Esophagus muscularis mucosa (tissue), 4 donors: Measurements from ENCODE around the gene PSMB11. TPM values are rescaled to one million over a fixed set of nuclear protein-coding genes. Genes with fewer than 3 reads are reported as not detected.

Experiments used
- DNase-seq: peaks from one replicate; pipeline ENCODE4 v3.0.0-alpha.2; 2017; ENCODE audit errors: extremely low spot score
- H3K27ac ChIP-seq, 4 donors: fragments of 200-600 bp; sonication (generic); replicated peaks in 1 of 4; 1 replicate in 3 of 4; 2 replicates in 1 of 4; pipeline ENCODE4 v1.5.1; 2016 to 2019; ENCODE audit warnings: mild to moderate bottlenecking in 1 of 4
- H3K27me3 ChIP-seq, 4 donors: fragments of 200-600 bp; sonication (generic); one replicate each; pipeline versions ENCODE4 v1.5.1 to v1.6.0; 2016 to 2019
- H3K36me3 ChIP-seq, 4 donors: fragments of 200-600 bp; sonication (generic); one replicate each; pipeline ENCODE4 v1.5.1; 2016 to 2019
- H3K4me1 ChIP-seq, 4 donors: fragments of 200-600 bp; sonication (generic); one replicate each; pipeline ENCODE4 v1.5.1; 2016 to 2019
- H3K4me3 ChIP-seq, 4 donors: fragments of 200-600 bp; sonication (generic); 1 replicate in 2 of 4; 2 replicates in 2 of 4; pipeline ENCODE4 v1.5.1; 2016 to 2019; ENCODE audit warnings: mild to moderate bottlenecking in 4 of 4, moderate library complexity in 1 of 4
- H3K9me3 ChIP-seq, 4 donors: fragments of 200-600 bp; sonication (generic); 1 replicate in 3 of 4; 2 replicates in 1 of 4; pipeline ENCODE4 v1.5.1; 2016 to 2019
- CTCF ChIP-seq, 3 experiments: fragments of 200-600 bp in 2 of 3; fragments of 450-650 bp in 1 of 3; sonication (generic) in 2 of 3; IDR thresholded peaks; one replicate each; pipeline ENCODE4 v1.5.1; 2017 to 2019; ENCODE audit warnings: antibody characterized with exemption in 3 of 3, mild to moderate bottlenecking in 2 of 3, moderate library complexity in 1 of 3
- EP300 ChIP-seq: sonication (generic); formaldehyde crosslinking; IDR thresholded peaks from one replicate; pipeline ENCODE4 v1.6.1; 2017; ENCODE audit warnings: antibody characterized with exemption
- POLR2A ChIP-seq: fragments of 450-650 bp; IDR thresholded peaks from one replicate; pipeline ENCODE4 v1.6.1; 2017; ENCODE audit warnings: antibody characterized with exemption, moderate library complexity, mild to moderate bottlenecking, low read depth
- POLR2AphosphoS5 ChIP-seq, 2 donors: sonication (generic); formaldehyde crosslinking; IDR thresholded peaks; one replicate each; pipeline ENCODE4 v1.6.1; 2017; ENCODE audit warnings: antibody characterized with exemption in 2 of 2
- WGBS: methylation state at CpG from one replicate; pipeline ENCODE4 v1.1.5; 2018; 5-methylcytosine and 5-hydroxymethylcytosine counted together
- intact Hi-C: fragments of 100-400 bp; cut with DNase I; formaldehyde crosslinking; loops from one replicate; pipeline ENCODE4 v1.15.1; 2023
- total RNA-seq, 4 donors: library from RNA; depleted of rRNA; stranded (reverse); fragments of >200 nt; gene quantifications; one replicate each; pipeline versions ENCODE4 v1.1.0 to v1.2.1, GENCODE V29; 2016

PSMB11 gene
- total RNA-seq, 4 donors from 2014 or later = not detected

- Histone ChIP-seq H3K27ac (no peak overlapping the region), H3K4me1 (peaks cover 22 to 47% (median 46%) of the 10 kb centered on the region in 4 donors), H3K4me3 (no peak overlapping the region), H3K9me3 (no peaks in the 10 kb centered on the region), H3K27me3 (no peaks in the 10 kb centered on the region), H3K36me3 (peaks cover 27 to 71% (median 68%) of the 10 kb centered on the region in 4 donors)
- no peak for TF ChIP-seq CTCF (IDR thresholded peaks at IDR 0.05)
- TF ChIP-seq POLR2A = no peak
- no peak for TF ChIP-seq EP300
- no peak for TF ChIP-seq POLR2AphosphoS5 (IDR thresholded peaks at IDR 0.05)
- intact Hi-C loops = no loop called here
- WGBS = 80% methylated on average over 22 of the region's 23 CpGs
- DNase-seq = no peak
Measured at GRCh38 chr14:23066855-23067744, 25.1 kb downstream of the PSMB11 start.

GRCh38 chr14:23067847-23068788, 26.1 kb downstream of the PSMB11 start:
- 81% methylated on average over 13 of the region's 14 CpGs for WGBS

GRCh38 chr14:23068789-23069412, 26.9 kb downstream of the PSMB11 start:
- Histone ChIP-seq H3K27me3 (no peaks in the 10 kb centered on the region), H3K4me1 (peaks cover 29 to 54% (median 49%) of the 10 kb centered on the region in 4 donors), H3K9me3 (no peaks in the 10 kb centered on the region), H3K36me3 (peaks cover 25 to 70% (median 66%) of the 10 kb centered on the region in 4 donors), H3K4me3 (no peak overlapping the region), H3K27ac (peak overlapping the region; percentile 8 to 88 (median 58))
- DNase-seq = no peak
- peak; percentile 47 to 65 for TF ChIP-seq POLR2AphosphoS5 (IDR thresholded peaks at IDR 0.05)
- no peak for TF ChIP-seq EP300
- peak in 2 of 3 experiments; percentile 97 to 98 for TF ChIP-seq CTCF (IDR thresholded peaks at IDR 0.05)
- 25% methylated on average over 8 of the region's 8 CpGs for WGBS
- intact Hi-C loops = no loop called here

More at GRCh38 chr14:23067847-23068788, 26.1 kb downstream of the PSMB11 start:
- Histone ChIP-seq H3K9me3 (no peaks in the 10 kb centered on the region), H3K4me3 (no peak overlapping the region), H3K4me1 (peaks cover 25 to 51% (median 48%) of the 10 kb centered on the region in 4 donors), H3K36me3 (peaks cover 28 to 70% (median 66%) of the 10 kb centered on the region in 4 donors), H3K27me3 (no peaks in the 10 kb centered on the region), H3K27ac (peak overlapping the region in 3 of 4 donors; percentile 6 to 88 (median 8))
- DNase-seq = no peak
- TF ChIP-seq POLR2A = no peak
- TF ChIP-seq EP300 = no peak
- TF ChIP-seq CTCF (IDR thresholded peaks at IDR 0.05) = no peak
- no peak for TF ChIP-seq POLR2AphosphoS5 (IDR thresholded peaks at IDR 0.05)
- intact Hi-C loops = no loop called here

GRCh38 chr14:23069413-23069806, 27.4 kb downstream of the PSMB11 start:
- Histone ChIP-seq H3K27ac (peak overlapping the region in 3 of 4 donors; percentile 29 to 88 (median 86)), H3K9me3 (no peaks in the 10 kb centered on the region), H3K36me3 (peaks cover 25 to 70% (median 66%) of the 10 kb centered on the region in 4 donors), H3K4me3 (no peak overlapping the region), H3K4me1 (peaks cover 29 to 54% (median 49%) of the 10 kb centered on the region in 4 donors), H3K27me3 (no peaks in the 10 kb centered on the region)
- 76% methylated on average over 4 of the region's 4 CpGs for WGBS
- intact Hi-C loops = no loop called here
- TF ChIP-seq POLR2AphosphoS5 (IDR thresholded peaks at IDR 0.05) = no peak
- no peak for TF ChIP-seq POLR2A
- no peak for TF ChIP-seq CTCF (IDR thresholded peaks at IDR 0.05)
- TF ChIP-seq EP300 = no peak
- DNase-seq = no peak
